Neural crest cell (in vitro differentiated cells): Measurements from ENCODE around the gene LRCH1. TPM values are rescaled to one million over a fixed set of nuclear protein-coding genes. Genes with fewer than 3 reads are reported as not detected.

Source experiments
- DNase-seq: peaks from one replicate; pipeline ENCODE4 v3.0.0; 2021; ENCODE audit warnings: low read depth, mixed read lengths, low spot score
- H3K27ac Mint-ChIP-seq: one replicate; pipeline ENCODE4 v1.8.0; 2021; ENCODE audit warnings: mild to moderate bottlenecking, mixed read lengths; ENCODE audit not compliant: unreplicated experiment
- H3K27me3 Mint-ChIP-seq: 2 replicates; pipeline ENCODE4 v1.8.0; 2021; ENCODE audit warnings: low read depth, mild to moderate bottlenecking, mixed read lengths
- H3K36me3 Mint-ChIP-seq: 2 replicates; pipeline ENCODE4 v1.8.0; 2021; ENCODE audit warnings: low read depth, mild to moderate bottlenecking, mixed read lengths
- H3K4me1 Mint-ChIP-seq: 2 replicates; pipeline ENCODE4 v1.8.0; 2021; ENCODE audit warnings: mixed read lengths
- H3K4me3 Mint-ChIP-seq: one replicate; pipeline ENCODE4 v1.8.0; 2021; ENCODE audit warnings: mild to moderate bottlenecking, mixed read lengths
- H3K9me3 Mint-ChIP-seq: 2 replicates; pipeline ENCODE4 v1.8.0; 2021; ENCODE audit warnings: mixed read lengths
- total RNA-seq: library from RNA; stranded (reverse); gene quantifications from 2 replicates; pipeline ENCODE4 v1.2.1, GENCODE V29; 2021
- TF ChIP-seq, protein P1 (sequence below): fragments of 200-600 bp; sonication (generic); conservative IDR thresholded peaks from 2 replicates; pipeline ENCODE4 v1.5.0; 2021; ENCODE audit warnings: antibody characterized with exemption, mild to moderate bottlenecking

Gene LRCH1
- total RNA-seq, 1 donor from 2014 or later = 15.8 TPM

DNA sequence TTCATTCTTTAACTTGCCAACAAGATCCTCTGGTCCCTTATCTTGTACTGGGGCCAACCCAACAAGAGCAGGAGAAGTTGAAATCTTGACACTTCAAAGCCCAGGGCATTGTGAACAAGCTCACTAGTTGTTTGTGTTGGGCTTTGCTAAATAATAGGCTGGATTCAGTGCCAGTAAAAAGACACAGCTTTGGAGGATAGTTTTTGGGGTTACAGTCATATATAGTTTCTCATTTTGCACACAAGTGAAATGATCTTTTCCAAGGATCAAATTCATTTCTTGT lies 30.3 kb upstream of the LRCH1 start:
- TF ChIP-seq, protein P1, sequence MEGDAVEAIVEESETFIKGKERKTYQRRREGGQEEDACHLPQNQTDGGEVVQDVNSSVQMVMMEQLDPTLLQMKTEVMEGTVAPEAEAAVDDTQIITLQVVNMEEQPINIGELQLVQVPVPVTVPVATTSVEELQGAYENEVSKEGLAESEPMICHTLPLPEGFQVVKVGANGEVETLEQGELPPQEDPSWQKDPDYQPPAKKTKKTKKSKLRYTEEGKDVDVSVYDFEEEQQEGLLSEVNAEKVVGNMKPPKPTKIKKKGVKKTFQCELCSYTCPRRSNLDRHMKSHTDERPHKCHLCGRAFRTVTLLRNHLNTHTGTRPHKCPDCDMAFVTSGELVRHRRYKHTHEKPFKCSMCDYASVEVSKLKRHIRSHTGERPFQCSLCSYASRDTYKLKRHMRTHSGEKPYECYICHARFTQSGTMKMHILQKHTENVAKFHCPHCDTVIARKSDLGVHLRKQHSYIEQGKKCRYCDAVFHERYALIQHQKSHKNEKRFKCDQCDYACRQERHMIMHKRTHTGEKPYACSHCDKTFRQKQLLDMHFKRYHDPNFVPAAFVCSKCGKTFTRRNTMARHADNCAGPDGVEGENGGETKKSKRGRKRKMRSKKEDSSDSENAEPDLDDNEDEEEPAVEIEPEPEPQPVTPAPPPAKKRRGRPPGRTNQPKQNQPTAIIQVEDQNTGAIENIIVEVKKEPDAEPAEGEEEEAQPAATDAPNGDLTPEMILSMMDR = no peak
- peaks cover 7% of the 10 kb centered on the region for H3K9me3 Mint-ChIP-seq
- H3K4me1 Mint-ChIP-seq = peaks cover 71% of the 10 kb centered on the region
- H3K4me3 Mint-ChIP-seq = no peak overlapping the region
- H3K36me3 Mint-ChIP-seq = peaks cover 3% of the 10 kb centered on the region
- DNase-seq = no peak
- no peaks in the 10 kb centered on the region for H3K27me3 Mint-ChIP-seq
- H3K27ac Mint-ChIP-seq = peak overlapping the region; percentile 89

DNA sequence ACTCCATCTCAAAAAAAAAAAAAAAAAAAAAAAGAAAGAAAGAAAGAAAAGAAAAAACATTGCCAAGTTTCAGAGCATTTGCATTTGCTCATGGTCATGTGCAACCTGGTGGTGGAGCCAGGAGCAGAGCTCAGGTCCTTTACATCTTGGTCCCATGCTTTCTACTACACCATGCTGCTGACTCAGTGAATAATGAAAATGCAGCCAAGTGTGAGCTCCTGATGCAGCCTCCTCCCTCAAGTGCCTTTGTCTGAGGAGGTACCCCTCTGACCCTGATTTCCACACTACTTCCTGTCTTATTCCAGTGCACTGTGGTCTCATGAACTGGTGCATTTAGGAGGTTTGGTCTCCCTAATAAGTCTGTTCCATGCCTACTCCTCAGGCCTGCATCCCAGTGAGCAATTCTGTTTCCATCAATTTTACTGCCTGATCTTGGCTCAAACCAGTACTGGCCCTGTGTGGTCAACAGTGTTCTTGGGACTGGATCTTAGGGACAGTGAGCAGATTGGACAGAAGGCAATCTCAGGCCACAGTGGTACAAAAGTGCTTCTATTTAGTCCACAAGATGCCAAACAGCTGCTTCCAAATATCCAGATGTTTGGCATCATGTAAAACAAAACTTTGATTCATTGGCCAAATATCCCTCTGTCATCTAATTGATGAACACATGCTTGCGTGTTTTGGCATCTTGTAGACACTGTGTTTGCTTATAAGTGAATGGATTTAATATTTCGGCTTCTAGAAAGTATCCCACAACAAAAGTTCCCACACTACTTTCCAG lies 28.8 kb upstream of the LRCH1 start:
- peaks cover 3% of the 10 kb centered on the region for H3K36me3 Mint-ChIP-seq
- H3K27ac Mint-ChIP-seq = peak overlapping the region; percentile 67
- TF ChIP-seq, protein P1 = no peak
- H3K4me1 Mint-ChIP-seq = peaks cover 64% of the 10 kb centered on the region
- H3K9me3 Mint-ChIP-seq = peaks cover 7% of the 10 kb centered on the region
- peak overlapping the region; percentile 45 for H3K4me3 Mint-ChIP-seq
- no peak for DNase-seq
- no peaks in the 10 kb centered on the region for H3K27me3 Mint-ChIP-seq

DNA sequence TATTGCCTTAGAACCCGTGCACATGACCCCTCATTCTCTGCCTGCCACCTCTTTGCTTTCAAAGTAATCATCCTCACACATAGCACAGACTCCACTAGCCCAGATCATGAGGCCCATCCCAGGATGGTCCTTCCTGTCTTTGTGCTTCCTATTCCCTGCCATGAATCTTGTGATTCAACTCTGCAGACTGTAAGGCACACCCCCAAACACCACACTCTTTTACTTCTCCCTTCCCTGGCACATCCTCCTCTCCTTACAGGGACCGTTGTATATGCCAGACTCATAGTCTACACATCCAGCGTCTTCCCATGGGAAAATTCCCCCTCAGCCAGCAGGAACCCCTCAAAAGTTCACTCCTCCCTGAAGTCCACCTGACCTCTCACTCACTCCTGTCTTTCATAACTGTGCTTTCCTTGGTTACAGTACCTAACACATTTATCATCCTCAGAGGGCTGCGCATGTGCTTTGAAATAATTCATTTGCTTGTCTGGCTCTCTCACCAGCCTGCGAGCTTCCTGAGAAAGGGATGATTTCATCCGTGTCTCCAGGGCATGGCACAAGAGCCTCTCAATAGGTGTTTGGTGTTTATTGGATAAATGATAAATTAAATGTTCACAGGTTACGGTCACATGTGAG lies 26.8 kb upstream of the LRCH1 start:
- no peak overlapping the region for H3K4me3 Mint-ChIP-seq
- TF ChIP-seq, protein P1 = no peak
- peak overlapping the region; percentile 69 for H3K27ac Mint-ChIP-seq
- H3K27me3 Mint-ChIP-seq = no peaks in the 10 kb centered on the region
- H3K4me1 Mint-ChIP-seq = peaks cover 60% of the 10 kb centered on the region
- peaks cover 3% of the 10 kb centered on the region for H3K36me3 Mint-ChIP-seq
- H3K9me3 Mint-ChIP-seq = peaks cover 5% of the 10 kb centered on the region
- no peak for DNase-seq

DNA sequence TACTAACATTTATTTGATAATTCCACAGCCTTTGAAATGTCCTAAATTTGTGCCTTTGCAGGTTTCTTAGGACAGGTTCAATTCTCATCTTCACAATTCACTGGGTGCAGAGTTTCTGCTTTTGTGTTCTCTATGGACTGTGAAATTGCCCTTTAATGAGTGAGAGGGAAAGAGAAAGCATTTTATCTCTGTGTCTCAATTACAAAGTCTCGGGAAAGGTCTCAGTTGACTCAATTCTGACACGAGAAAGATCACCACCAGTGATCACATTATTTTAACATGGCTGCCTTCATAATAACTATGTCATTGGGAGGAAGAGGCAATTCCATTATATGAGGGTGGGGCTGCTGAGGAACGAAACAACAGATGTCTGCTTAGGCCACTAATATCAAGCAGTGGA lies 26.2 kb upstream of the LRCH1 start:
- Mint-ChIP-seq H3K36me3 (peaks cover 3% of the 10 kb centered on the region), H3K9me3 (peaks cover 2% of the 10 kb centered on the region), H3K27me3 (no peaks in the 10 kb centered on the region), H3K27ac (no peak overlapping the region), H3K4me1 (peaks cover 64% of the 10 kb centered on the region), H3K4me3 (no peak overlapping the region)
- TF ChIP-seq, protein P1 = no peak
- DNase-seq = no peak

DNA sequence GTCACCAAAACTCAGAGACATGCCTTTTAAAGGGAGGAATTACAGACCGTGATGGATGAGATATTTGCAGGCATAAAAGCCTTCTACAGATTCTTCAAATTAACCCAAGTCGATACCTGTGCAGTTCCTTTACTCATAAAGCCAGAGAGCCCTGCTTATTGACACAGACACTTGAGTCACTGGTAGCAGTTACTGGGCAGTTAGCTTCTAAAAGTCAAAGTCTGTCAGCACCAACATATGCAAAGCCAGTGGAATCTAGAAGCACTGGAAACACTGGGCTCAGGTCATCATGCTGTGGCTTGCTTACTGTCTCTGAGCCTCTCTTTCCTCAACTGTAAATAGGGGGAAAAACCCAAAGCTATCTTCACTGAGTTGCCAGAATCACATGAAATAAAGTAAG lies 25.7 kb upstream of the LRCH1 start:
- DNase-seq = no peak
- Mint-ChIP-seq H3K36me3 (peaks cover 3% of the 10 kb centered on the region), H3K9me3 (peaks cover 2% of the 10 kb centered on the region), H3K4me3 (no peak overlapping the region), H3K27ac (no peak overlapping the region), H3K27me3 (no peaks in the 10 kb centered on the region), H3K4me1 (peaks cover 61% of the 10 kb centered on the region)
- TF ChIP-seq, protein P1 = no peak
